H1 (cell line): ENCODE measurements around the gene RNGTT. TPM values are rescaled to one million over a fixed set of nuclear protein-coding genes. Genes with fewer than 3 reads are reported as not detected.

Source experiments
- CTCF ChIA-PET: fragments of 300-600 bp; sonication (Branson Sonifier 250); formaldehyde crosslinking; loops from one replicate; lab custom pipeline; 2021; ENCODE audit not compliant: partially characterized antibody; lab: Charles Lee
- POLR2A ChIA-PET: fragments of 300-600 bp; sonication (Branson Sonifier 250); formaldehyde crosslinking; loops from one replicate; lab custom pipeline; 2021; ENCODE audit warnings: inconsistent platforms; ENCODE audit not compliant: partially characterized antibody; lab: Charles Lee
- DNase-seq, 2 experiments: peaks; one replicate each; pipeline versions ENCODE4 v3.0.0 to v3.0.0-alpha.2; 2010 to 2022; ENCODE audit warnings: low spot score in 2 of 2, low read depth in 1 of 2, mixed read lengths in 1 of 2
- FAIRE-seq: peaks from 2 replicates; lab custom pipeline; 2011; peaks lifted over from hg19 to GRCh38; lab: Jason Lieb, UNC
- H2AFZ ChIP-seq: 2 replicates; pipeline ENCODE4 v1.8.1; 2012; ENCODE audit warnings: low read length, inconsistent platforms
- H2AK5ac ChIP-seq: 2 replicates; pipeline ENCODE4 v1.6.1; 2013; ENCODE audit warnings: low read depth, low read length
- H2BK120ac ChIP-seq: replicated peaks from 2 replicates; pipeline ENCODE3; 2013; ENCODE audit warnings: low read depth, low read length, inconsistent platforms
- H2BK12ac ChIP-seq: 2 replicates; pipeline ENCODE4 v1.6.1; 2013; ENCODE audit warnings: low read depth, low read length
- H2BK15ac ChIP-seq: 2 replicates; pipeline ENCODE4 v1.6.1; 2013; ENCODE audit warnings: low read length
- H2BK20ac ChIP-seq: 2 replicates; pipeline ENCODE4 v1.6.1; 2013; ENCODE audit warnings: low read length
- H2BK5ac ChIP-seq: 2 replicates; pipeline ENCODE4 v1.6.1; 2013; ENCODE audit warnings: low read depth, low read length
- H3K14ac ChIP-seq: 2 replicates; pipeline ENCODE4 v1.6.1; 2013; ENCODE audit warnings: inconsistent platforms; ENCODE audit not compliant: insufficient read length
- H3K18ac ChIP-seq: 2 replicates; pipeline ENCODE4 v1.6.1; 2013; ENCODE audit warnings: low read length; ENCODE audit errors: extremely low read depth
- H3K23ac ChIP-seq: 2 replicates; pipeline ENCODE4 v1.6.1; 2013; ENCODE audit warnings: inconsistent platforms; ENCODE audit not compliant: insufficient read length
- H3K23me2 ChIP-seq: 2 replicates; pipeline ENCODE4 v1.6.1; 2013; ENCODE audit warnings: low read depth, low read length
- H3K27ac ChIP-seq: 2 replicates; pipeline ENCODE4 v1.6.1; 2011; ENCODE audit warnings: low read depth, low read length, inconsistent platforms
- H3K27me3 ChIP-seq, 4 experiments: replicated peaks in 1 of 4; 1 replicate in 1 of 4; 2 replicates in 3 of 4; pipeline versions ENCODE4 v1.6.1 to v1.8.1; 2011 to 2013; ENCODE audit warnings: low read length in 3 of 4, mild to moderate bottlenecking in 3 of 4, inconsistent platforms in 2 of 4, mixed read lengths in 2 of 4, moderate library complexity in 1 of 4; ENCODE audit not compliant: control insufficient read depth in 3 of 4, insufficient read depth in 3 of 4; ENCODE audit errors: extremely low read depth in 1 of 4
- H3K36me3 ChIP-seq, 4 experiments: 2 replicates each; pipeline versions ENCODE4 v1.6.1 to v1.8.1; 2011 to 2013; ENCODE audit warnings: mild to moderate bottlenecking in 4 of 4, low read length in 3 of 4, moderate library complexity in 2 of 4, control low read depth in 1 of 4, inconsistent platforms in 1 of 4; ENCODE audit not compliant: insufficient read depth in 4 of 4, control insufficient read depth in 2 of 4
- H3K4ac ChIP-seq: replicated peaks from 2 replicates; pipeline ENCODE3; 2013; ENCODE audit warnings: low read length, low read depth, mixed read lengths, inconsistent platforms; ENCODE audit not compliant: insufficient read length
- H3K4me1 ChIP-seq, 4 experiments: replicated peaks in 1 of 4; 1 replicate in 1 of 4; 2 replicates in 3 of 4; pipeline versions ENCODE4 v1.6.1 to v1.8.1; 2011 to 2013; ENCODE audit warnings: low read length in 3 of 4, inconsistent platforms in 2 of 4, mixed read lengths in 1 of 4; ENCODE audit not compliant: insufficient read depth in 4 of 4, control insufficient read depth in 3 of 4
- H3K4me2 ChIP-seq, 2 experiments: 2 replicates each; pipeline versions ENCODE4 v1.6.1 to v1.8.1; 2011 to 2013; ENCODE audit warnings: low read depth in 2 of 2, low read length in 2 of 2, control low read depth in 1 of 2, inconsistent platforms in 1 of 2, mild to moderate bottlenecking in 1 of 2; ENCODE audit not compliant: insufficient read depth in 1 of 2
- H3K4me3 ChIP-seq, 4 experiments: fragments of 200-600, 300-600 bp in 1 of 4; sonication (generic), shearing (Covaris generic), sonication (Bioruptor Twin) in 1 of 4; 2 replicates each; pipeline versions ENCODE4 v1.5.1 to v1.8.1; 2011 to 2016; ENCODE audit warnings: low read length in 4 of 4, low read depth in 3 of 4, control low read depth in 2 of 4, inconsistent platforms in 2 of 4, mild to moderate bottlenecking in 2 of 4, mixed read lengths in 1 of 4, moderate library complexity in 1 of 4; ENCODE audit not compliant: insufficient read depth in 2 of 4; ENCODE audit errors: extremely low read depth in 1 of 4
- H3K56ac ChIP-seq: replicated peaks from 2 replicates; pipeline ENCODE3; 2013; ENCODE audit warnings: low read depth, mild to moderate bottlenecking, mixed read lengths, low read length, inconsistent platforms; ENCODE audit not compliant: insufficient read length
- H3K79me1 ChIP-seq: 2 replicates; pipeline ENCODE4 v1.6.1; 2013; ENCODE audit warnings: low read depth, low read length, control low read depth
- H3K79me2 ChIP-seq, 2 experiments: 2 replicates each; pipeline versions ENCODE4 v1.6.1 to v1.8.1; 2012 to 2013; ENCODE audit warnings: low read length in 2 of 2, mild to moderate bottlenecking in 2 of 2, inconsistent platforms in 1 of 2; ENCODE audit not compliant: insufficient read depth in 2 of 2, control insufficient read depth in 1 of 2
- H3K9ac ChIP-seq, 4 experiments: replicated peaks in 1 of 4; 1 replicate in 1 of 4; 2 replicates in 3 of 4; pipeline versions ENCODE4 v1.6.1 to v1.8.1; 2011 to 2013; ENCODE audit warnings: low read depth in 3 of 4, low read length in 3 of 4, control low read depth in 2 of 4, mild to moderate bottlenecking in 2 of 4, moderate library complexity in 2 of 4, inconsistent platforms in 1 of 4; ENCODE audit errors: extremely low read depth in 1 of 4
- H3K9me3 ChIP-seq, 2 experiments: 2 replicates each; pipeline versions ENCODE4 v1.6.1 to v1.8.1; 2012 to 2013; ENCODE audit warnings: mild to moderate bottlenecking in 2 of 2, moderate library complexity in 2 of 2, control low read depth in 1 of 2, inconsistent platforms in 1 of 2, low read depth in 1 of 2, low read length in 1 of 2, mixed read lengths in 1 of 2; ENCODE audit not compliant: insufficient read depth in 2 of 2
- H4K20me1 ChIP-seq, 2 experiments: replicated peaks in 1 of 2; 2 replicates each; pipeline versions ENCODE3 to v1.8.1; 2011 to 2013; ENCODE audit warnings: inconsistent platforms in 2 of 2, low read length in 2 of 2, mild to moderate bottlenecking in 1 of 2; ENCODE audit not compliant: insufficient read depth in 2 of 2, control insufficient read depth in 1 of 2
- H4K5ac ChIP-seq: 2 replicates; pipeline ENCODE4 v1.6.1; 2013; ENCODE audit warnings: low read length, low read depth, mixed read lengths, inconsistent platforms; ENCODE audit not compliant: insufficient read length
- H4K8ac ChIP-seq: 2 replicates; pipeline ENCODE4 v1.8.0; 2013; ENCODE audit warnings: mild to moderate bottlenecking, moderate library complexity, low read length, inconsistent platforms; ENCODE audit not compliant: insufficient read depth; ENCODE audit errors: extremely low read depth
- H4K91ac ChIP-seq: replicated peaks from 2 replicates; pipeline ENCODE3; 2013; ENCODE audit warnings: low read length, mixed read lengths, inconsistent platforms; ENCODE audit not compliant: insufficient read length
- CBX5 ChIP-seq: fragments of 300-800, 300-1000 bp; sonication (generic); IDR thresholded peaks from 2 replicates; pipeline ENCODE4 v1.7.1; 2016; ENCODE audit warnings: antibody characterized with exemption, low read length, low read depth
- CREB1 ChIP-seq: IDR thresholded peaks from 2 replicates; pipeline ENCODE4 v1.6.1; 2012; ENCODE audit warnings: inconsistent platforms
- KDM5A ChIP-seq: fragments of 200-600 bp; IDR thresholded peaks from 2 replicates; pipeline ENCODE4 v1.7.1; 2012; ENCODE audit warnings: mild to moderate bottlenecking, low read length, inconsistent platforms, mixed read lengths
- NRF1 ChIP-seq: IDR thresholded peaks from 2 replicates; pipeline ENCODE4 v1.6.1; 2011; ENCODE audit warnings: mild to moderate bottlenecking, low read depth, low read length, improper control_type of control experiment
- POLR2A ChIP-seq, 2 experiments: IDR thresholded peaks; 1 replicate in 1 of 2; 2 replicates in 1 of 2; pipeline ENCODE4 v1.6.1; 2011; ENCODE audit warnings: low read depth in 2 of 2, low read length in 2 of 2, mild to moderate bottlenecking in 2 of 2; ENCODE audit errors: control extremely low read depth in 1 of 2
- SIN3A ChIP-seq, 2 experiments: IDR thresholded peaks in 1 of 2; conservative IDR thresholded peaks in 1 of 2; 2 replicates each; pipeline ENCODE4 v1.6.1; 2011 to 2012; ENCODE audit warnings: low read length in 2 of 2, improper control_type of control experiment in 1 of 2, low read depth in 1 of 2, mild to moderate bottlenecking in 1 of 2
- SP4 ChIP-seq: IDR thresholded peaks from 2 replicates; pipeline ENCODE4 v1.6.1; 2012; ENCODE audit warnings: low read length, inconsistent platforms
- SRF ChIP-seq: IDR thresholded peaks from 2 replicates; pipeline ENCODE4 v1.6.1; 2011; ENCODE audit warnings: mild to moderate bottlenecking, low read depth, low read length, moderate library complexity
- ZNF274 ChIP-seq: IDR thresholded peaks from 2 replicates; pipeline ENCODE4 v1.7.0; 2012; ENCODE audit warnings: low read length, borderline replicate concordance; ENCODE audit errors: extremely low read depth
- WGBS, 2 experiments: shearing (Covaris generic) in 1 of 2; methylation state at CpG; one replicate each; pipeline versions ENCODE4 v1.1.6 to v1.1.7; 2013 to 2015; ENCODE audit warnings: low lambda C conversion rate in 2 of 2, mixed read lengths in 2 of 2, inconsistent platforms in 1 of 2, low coverage in 1 of 2, missing lambda C conversion rate in 1 of 2; ENCODE audit not compliant: insufficient replicate concordance in 2 of 2, insufficient coverage in 1 of 2, insufficient read length in 1 of 2; ENCODE audit errors: extremely low coverage in 1 of 2, missing lambda C conversion rate in 1 of 2; 5-methylcytosine and 5-hydroxymethylcytosine counted together
- polyA plus RNA-seq, 7 experiments: library from polyadenylated mRNA; depleted of rRNA in 3 of 7; stranded (reverse) in 5 of 7; unstranded in 2 of 7; fragments of >200 nt in 5 of 7; fragments of 200-250 nt in 2 of 7; gene quantifications; 1 replicate in 5 of 7; 2 replicates in 1 of 7; 4 replicates in 1 of 7; pipeline versions ENCODE4 v1.2.1 to v1.2.3, GENCODE V29; 2011 to 2013; ENCODE audit warnings: missing spikeins in 2 of 7, mixed read lengths in 2 of 7
- total RNA-seq: library from RNA; stranded (reverse); fragmentation: NEBNext Ultra II Directional; extraction: Animal tissue kit (Norgen Biotek cat#: 25700); gene quantifications from 2 replicates; pipeline ENCODE4 v1.2.1, GENCODE V29; 2021

Gene RNGTT
- total and polyA plus RNA-seq, 2 of the 8 experiments (the other 6 are each of a cell fraction or from before 2014, with no cell fraction given): 3.6 to 21.2 TPM

DNA sequence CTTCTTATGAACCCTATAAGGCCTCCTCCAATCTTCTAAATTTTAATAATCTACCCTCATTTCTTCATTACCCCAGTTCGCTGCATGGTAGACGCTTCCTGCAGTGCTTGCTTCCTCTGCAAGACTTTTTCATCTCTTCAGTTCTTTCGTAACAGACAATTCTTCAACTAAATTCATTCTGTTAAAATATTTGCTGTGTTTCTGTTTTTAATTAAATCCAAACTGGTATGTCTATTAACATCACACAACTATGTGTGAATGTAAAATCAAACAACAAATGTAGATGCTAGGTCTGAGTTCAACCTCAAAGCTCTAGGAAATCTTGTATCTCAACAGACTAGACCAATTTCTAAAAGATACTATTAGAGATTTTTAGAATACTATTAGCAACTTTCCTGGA, 199.3 kb downstream of the RNGTT start:
- POLR2A ChIA-PET: no interaction called here
- no peak for FAIRE-seq
- H4K20me1 ChIP-seq: no peaks in the 10 kb centered on the region

More for the DNA sequence above, 199.3 kb downstream of the RNGTT start:
- Histone ChIP-seq H3K18ac (no peak overlapping the region), H3K27ac (no peak overlapping the region), H2BK20ac (no peak overlapping the region), H2BK5ac (no peak overlapping the region), H2AK5ac (no peak overlapping the region), H3K36me3 (no peaks in the 10 kb centered on the region; a peak in 1 of 8 replicates), H4K5ac (no peak overlapping the region), H3K9me3 (no peaks in the 10 kb centered on the region), H3K14ac (no peak overlapping the region), H3K4me1 (no peaks in the 10 kb centered on the region; a peak in 1 of 7 replicates), H2BK12ac (no peak overlapping the region), H2BK15ac (no peak overlapping the region), H3K56ac (no peak overlapping the region), H3K79me1 (no peaks in the 10 kb centered on the region), H4K91ac (no peak overlapping the region), H3K4me3 (no peak overlapping the region), H2BK120ac (no peak overlapping the region), H3K79me2 (no peaks in the 10 kb centered on the region), H3K4ac (no peak overlapping the region), H2AFZ (no peak overlapping the region), H3K23me2 (no peaks in the 10 kb centered on the region), H4K8ac (no peak overlapping the region), H3K23ac (no peak overlapping the region), H3K4me2 (no peak overlapping the region), H3K9ac (no peak overlapping the region), H3K27me3 (no peaks in the 10 kb centered on the region)
- no peak for DNase-seq
- WGBS, 2 experiments: 93% methylated on average over 3 of the region's 3 CpGs; no CpG with 5 or more reads in 1 of the 2 experiments
- TF ChIP-seq SP4 (no peak), POLR2A (IDR thresholded peaks at IDR 0.05; ENCODE audit: control extremely low read depth in 1 of 2, low read depth in 2 of 2, low read length in 2 of 2) (no peak), CBX5 (no peak), ZNF274 (no peak), SIN3A (conservative IDR thresholded peaks at IDR 0.05 in 1 of 2, IDR thresholded peaks at IDR 0.05 in 1 of 2; ENCODE audit: low read depth in 1 of 2, low read length in 2 of 2) (no peak), NRF1 (no peak), KDM5A (no peak), CREB1 (no peak), SRF (no peak)
- CTCF ChIA-PET: interaction anchor here (0.9 kb wide), 1 partner anchor 13 kb away, joined by 3 read pairs; no protein-coding TSS in a partner anchor
